Measurements from ENCODE around the gene ZBTB45. TPM values are rescaled to one million over a fixed set of nuclear protein-coding genes. Genes with fewer than 3 reads are reported as not detected.

ZBTB45 gene
- polyA plus RNA-seq, 1 experiment = 4.2 TPM

DNA sequence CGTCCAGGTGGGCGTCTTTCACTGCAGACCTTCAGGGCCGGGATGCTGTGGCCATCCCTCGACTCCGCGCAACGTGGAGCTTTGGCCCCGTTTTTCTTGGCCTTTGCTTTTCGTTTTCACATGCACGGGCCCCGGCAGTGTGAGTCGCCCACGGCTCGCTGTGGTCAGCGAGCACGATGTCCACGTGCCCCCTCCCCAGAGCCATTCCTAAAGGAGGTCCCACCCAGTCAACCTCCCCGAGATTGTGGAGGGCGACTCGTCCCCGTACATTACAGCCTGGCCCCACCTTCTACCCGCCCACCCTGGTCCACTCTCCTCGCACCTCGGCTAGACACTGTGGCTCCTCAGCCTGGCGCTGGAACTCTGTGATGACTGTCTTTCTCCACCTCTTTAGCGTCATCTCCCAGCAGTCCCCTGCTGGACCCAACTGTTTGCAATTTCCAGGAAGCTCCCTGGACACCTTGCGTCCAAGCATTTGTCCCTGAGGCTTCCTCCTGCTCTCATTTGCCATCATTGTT lies 43.1 kb downstream of the ZBTB45 start:
- H3K9me3 ChIP-seq (ENCODE audit: control insufficient read depth, insufficient read depth, low read length) = no peaks in the 10 kb centered on the region
- peak overlapping the region; percentile 71 for H3K4me3 ChIP-seq (ENCODE audit: low read depth, low read length)
- peak overlapping the region; percentile 91 for H3K27ac ChIP-seq (ENCODE audit: low read depth, low read length)
- POLR2A ChIA-PET = interaction anchor here (0.8 to 1.8 kb wide), 2 partner anchors 23 to 68 kb away, joined by 3 to 4 read pairs; partner anchors contain the start of gene ZNF584
- H3K27me3 ChIP-seq (ENCODE audit: control insufficient read depth, insufficient read depth, low read length) = no peaks in the 10 kb centered on the region
- TF ChIP-seq, protein P1, sequence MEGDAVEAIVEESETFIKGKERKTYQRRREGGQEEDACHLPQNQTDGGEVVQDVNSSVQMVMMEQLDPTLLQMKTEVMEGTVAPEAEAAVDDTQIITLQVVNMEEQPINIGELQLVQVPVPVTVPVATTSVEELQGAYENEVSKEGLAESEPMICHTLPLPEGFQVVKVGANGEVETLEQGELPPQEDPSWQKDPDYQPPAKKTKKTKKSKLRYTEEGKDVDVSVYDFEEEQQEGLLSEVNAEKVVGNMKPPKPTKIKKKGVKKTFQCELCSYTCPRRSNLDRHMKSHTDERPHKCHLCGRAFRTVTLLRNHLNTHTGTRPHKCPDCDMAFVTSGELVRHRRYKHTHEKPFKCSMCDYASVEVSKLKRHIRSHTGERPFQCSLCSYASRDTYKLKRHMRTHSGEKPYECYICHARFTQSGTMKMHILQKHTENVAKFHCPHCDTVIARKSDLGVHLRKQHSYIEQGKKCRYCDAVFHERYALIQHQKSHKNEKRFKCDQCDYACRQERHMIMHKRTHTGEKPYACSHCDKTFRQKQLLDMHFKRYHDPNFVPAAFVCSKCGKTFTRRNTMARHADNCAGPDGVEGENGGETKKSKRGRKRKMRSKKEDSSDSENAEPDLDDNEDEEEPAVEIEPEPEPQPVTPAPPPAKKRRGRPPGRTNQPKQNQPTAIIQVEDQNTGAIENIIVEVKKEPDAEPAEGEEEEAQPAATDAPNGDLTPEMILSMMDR (IDR thresholded peaks at IDR 0.05; ENCODE audit: low read depth, low read length) = no peak
- CTCF ChIA-PET = no interaction called here
- no peak for DNase-seq (ENCODE audit: low read depth, low spot score)

DNA sequence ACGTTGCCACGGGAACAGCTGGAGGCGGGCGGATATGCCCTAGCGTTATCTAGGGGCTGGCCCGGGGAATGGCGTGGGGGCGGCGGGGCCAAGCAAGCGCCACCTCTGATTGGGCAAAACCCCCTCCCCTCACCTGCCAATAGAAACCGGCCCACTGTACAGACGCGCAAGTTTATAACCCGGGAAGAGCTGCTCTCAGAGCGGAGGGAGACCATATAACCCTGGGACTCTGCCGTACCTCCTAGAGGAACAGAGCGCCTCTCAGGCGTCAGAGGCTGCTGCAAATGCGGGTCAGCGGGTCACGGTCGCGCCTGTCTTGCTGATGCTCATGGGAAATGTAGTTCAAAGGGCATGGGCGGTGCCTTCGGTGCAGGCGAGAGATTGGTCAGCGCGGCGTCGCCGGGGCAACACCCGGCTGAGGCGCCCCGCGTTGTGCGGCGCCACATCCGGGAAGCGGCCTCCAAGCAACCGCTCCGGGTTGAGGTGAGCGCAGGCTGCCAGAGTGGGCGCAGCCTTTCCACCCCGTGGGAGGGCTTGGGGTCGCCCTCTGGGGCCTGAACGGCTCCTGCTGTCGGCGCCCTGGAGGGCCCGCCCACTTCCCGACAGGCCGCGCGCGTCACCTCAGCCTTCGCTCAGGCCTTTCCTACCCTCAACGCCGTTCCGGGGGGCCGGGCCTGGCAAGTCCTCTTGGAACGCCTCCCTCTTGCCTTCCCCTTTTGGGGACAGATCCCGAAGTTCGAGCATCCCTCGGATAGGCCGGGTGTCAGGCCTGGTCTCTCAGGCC lies 43.7 kb downstream of the ZBTB45 start, which contains the start of gene ZNF446:
TSS of gene ZNF446 (plus strand) at position 639 of the 784 bp plus-strand sequence. CDS start 867 bp downstream, outside the sequence.
- Histone ChIP-seq H3K27ac (ENCODE audit: low read depth, low read length) (peak within 1 kb of the TSS; percentile 91), H3K4me3 (ENCODE audit: low read depth, low read length) (peak within 1 kb of the TSS; percentile 71), H3K9me3 (ENCODE audit: control insufficient read depth, insufficient read depth, low read length) (no peaks in the 10 kb centered on the region), H3K27me3 (ENCODE audit: control insufficient read depth, insufficient read depth, low read length) (no peaks in the 10 kb centered on the region)
- ChIA-PET POLR2A (interaction anchor here (0.7 to 2.1 kb wide), 6 partner anchors 10 to 68 kb away, joined by 3 to 8 read pairs (median 4); partner anchors contain the start of genes TRIM28, ZBTB45, ZNF324 and ZNF584), CTCF (no interaction called here)
- DNase-seq (ENCODE audit: low read depth, low spot score) = peak; percentile 89
- TF ChIP-seq, protein P1 (IDR thresholded peaks at IDR 0.05; ENCODE audit: low read depth, low read length) = no peak

DNA sequence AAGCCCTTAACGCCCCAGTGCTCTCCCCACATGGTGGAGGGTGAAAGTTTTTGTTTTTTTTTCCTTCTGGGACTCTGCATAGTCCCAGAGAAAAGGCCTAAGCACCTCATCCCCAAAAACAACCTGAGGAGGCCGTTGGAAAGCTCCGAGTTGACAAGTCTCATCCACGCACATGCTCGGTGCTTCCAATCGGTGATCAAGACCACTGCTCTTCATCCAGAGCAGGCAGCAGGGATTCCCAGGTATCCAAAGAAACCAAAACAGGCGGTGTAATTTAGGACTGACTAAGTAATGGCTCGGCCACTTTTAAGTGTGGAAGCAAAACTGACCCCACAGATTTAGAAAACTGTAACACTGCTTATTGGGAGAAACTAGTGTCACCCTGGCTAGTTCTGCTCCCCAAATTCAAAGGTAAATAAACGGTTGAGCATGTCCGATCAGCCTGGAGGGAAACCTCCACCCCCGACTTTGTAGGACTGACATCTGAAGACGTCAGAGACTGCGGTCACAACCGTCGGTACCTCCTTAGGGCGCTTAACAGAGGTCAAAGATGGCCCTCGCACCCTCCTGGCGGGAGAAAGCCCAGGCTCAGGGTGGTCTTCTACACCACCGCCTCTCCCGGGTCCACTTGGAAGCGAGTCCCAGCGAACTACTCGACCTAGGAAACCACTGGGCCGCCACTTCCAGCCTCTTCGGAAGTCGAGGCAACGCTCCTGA lies 44.5 kb downstream of the ZBTB45 start:
- peak overlapping the region; percentile 71 for H3K4me3 ChIP-seq (ENCODE audit: low read depth, low read length)
- peak overlapping the region; percentile 91 for H3K27ac ChIP-seq (ENCODE audit: low read depth, low read length)
- ChIA-PET CTCF (interaction anchor here (0.7 kb wide), 1 partner anchor 25 kb away, joined by 3 read pairs; no protein-coding TSS in a partner anchor), POLR2A (interaction anchor here (0.7 to 2.1 kb wide), 5 partner anchors 9 to 68 kb away, joined by 4 to 8 read pairs (median 5); partner anchors contain the start of genes TRIM28, ZBTB45, ZNF324 and ZNF584)
- H3K27me3 ChIP-seq (ENCODE audit: control insufficient read depth, insufficient read depth, low read length) = no peaks in the 10 kb centered on the region
- TF ChIP-seq, protein P1 (IDR thresholded peaks at IDR 0.05; ENCODE audit: low read depth, low read length) = no peak
- H3K9me3 ChIP-seq (ENCODE audit: control insufficient read depth, insufficient read depth, low read length) = no peaks in the 10 kb centered on the region
- DNase-seq (ENCODE audit: low read depth, low spot score) = no peak

DNA sequence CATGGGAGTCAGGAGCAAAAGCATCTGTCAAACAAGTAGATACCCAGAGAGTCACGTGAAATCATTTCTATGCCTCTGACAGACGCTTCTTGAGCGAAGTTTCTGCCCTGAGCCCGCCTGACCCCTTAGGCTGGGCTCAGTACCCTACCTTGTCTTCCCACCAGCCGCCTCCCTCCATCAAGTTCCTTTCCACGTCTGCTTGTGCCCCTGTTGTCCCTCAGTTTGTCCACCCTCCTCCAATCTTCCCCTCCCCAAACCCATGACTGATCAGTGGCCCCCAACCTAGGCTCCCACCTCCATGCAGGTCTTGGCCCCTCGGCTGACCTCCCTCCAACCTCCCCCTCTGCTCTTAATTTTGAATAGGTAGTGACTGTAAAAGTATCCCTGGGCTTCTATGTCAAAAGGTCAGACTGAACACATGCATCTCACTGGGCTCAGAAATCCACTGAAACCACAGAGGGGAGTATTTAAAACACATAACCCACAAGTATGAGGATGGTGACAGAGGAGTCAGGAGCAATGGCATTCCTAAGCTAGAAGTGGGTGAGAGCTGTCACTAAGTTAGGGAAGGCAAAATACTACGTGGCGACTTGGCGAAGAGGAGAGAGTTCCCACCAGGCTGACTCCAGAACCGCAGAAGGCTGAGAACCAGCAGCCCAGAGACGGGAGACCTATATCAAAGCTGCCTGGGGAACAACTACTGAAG lies 45.2 kb downstream of the ZBTB45 start:
- TF ChIP-seq, protein P1 (IDR thresholded peaks at IDR 0.05; ENCODE audit: low read depth, low read length) = no peak
- Histone ChIP-seq H3K4me3 (ENCODE audit: low read depth, low read length) (no peak overlapping the region), H3K9me3 (ENCODE audit: control insufficient read depth, insufficient read depth, low read length) (no peaks in the 10 kb centered on the region), H3K27me3 (ENCODE audit: control insufficient read depth, insufficient read depth, low read length) (no peaks in the 10 kb centered on the region), H3K27ac (ENCODE audit: low read depth, low read length) (peak overlapping the region; percentile 91)
- peak; percentile 42 for DNase-seq (ENCODE audit: low read depth, low spot score)
- POLR2A ChIA-PET = interaction anchor here (1.7 to 2.1 kb wide), 2 partner anchors 8 to 45 kb away, joined by 5 to 8 read pairs; partner anchors contain the start of genes ZBTB45 and ZNF324
- CTCF ChIA-PET = interaction anchor here (0.7 kb wide), 1 partner anchor 26 kb away, joined by 3 read pairs; no protein-coding TSS in a partner anchor

All from AG04450 (cell line).